Measurements from ENCODE around the gene GNAO1. TPM values are rescaled to one million over a fixed set of nuclear protein-coding genes. Genes with fewer than 3 reads are reported as not detected.
A peak's percentile ranks its signal among the peaks of the same experiment; 100 is the strongest.

The GNAO1 gene
- total RNA-seq, 1 donor from 2014 or later = 0.53 TPM

- DNase-seq (ENCODE audit: low spot score in 2 of 2) = no peak
- H3K36me3 ChIP-seq = no peaks in the 10 kb centered on the region
- intact Hi-C loops (cut with DNase I) = no loop called here
Measured at GRCh38 chr16:56314244-56314850, 123.1 kb downstream of the GNAO1 start.

DNA sequence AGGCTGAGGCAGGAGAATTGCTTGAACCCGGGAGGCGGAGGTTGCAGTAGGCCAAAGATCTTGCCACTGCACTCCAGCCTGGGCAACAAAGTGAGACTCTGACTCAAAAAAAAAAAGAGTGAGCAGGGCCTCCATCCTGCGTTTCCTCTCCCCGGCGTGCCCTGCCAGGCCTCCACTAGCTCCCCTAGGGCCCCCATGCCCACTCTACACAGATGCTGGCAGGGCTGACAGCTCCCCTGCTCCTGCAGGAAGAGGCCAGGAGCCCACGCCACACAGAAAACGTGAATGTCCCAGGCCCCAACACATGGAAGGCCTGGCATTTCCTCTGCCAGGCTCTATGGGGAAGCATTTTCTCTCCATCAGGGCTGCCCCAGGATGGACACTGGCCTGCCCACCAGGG lies 124.7 kb downstream of the GNAO1 start:
- Histone ChIP-seq H3K4me3 (no peak overlapping the region), H3K9me3 (no peaks in the 10 kb centered on the region), H3K4me1 (peaks cover 0 to 4% of the 10 kb centered on the region in 2 donors), H3K27me3 (no peaks in the 10 kb centered on the region), H3K27ac (no peak overlapping the region), H3K36me3 (no peaks in the 10 kb centered on the region)
- TF ChIP-seq CTCF (IDR thresholded peaks at IDR 0.05) = no peak
- no peak for DNase-seq (ENCODE audit: low spot score in 2 of 2)
- intact Hi-C loops (cut with DNase I) = loop anchor here (5.0 kb wide), 1 partner anchor 604 kb away; no protein-coding TSS in a partner anchor

More at GRCh38 chr16:56314244-56314850, 123.1 kb downstream of the GNAO1 start:
- Histone ChIP-seq H3K9me3 (no peaks in the 10 kb centered on the region), H3K27me3 (no peaks in the 10 kb centered on the region), H3K27ac (no peak overlapping the region), H3K4me1 (peaks cover 0 to 4% of the 10 kb centered on the region in 2 donors), H3K4me3 (no peak overlapping the region)
- no peak for TF ChIP-seq CTCF (IDR thresholded peaks at IDR 0.05)

DNA sequence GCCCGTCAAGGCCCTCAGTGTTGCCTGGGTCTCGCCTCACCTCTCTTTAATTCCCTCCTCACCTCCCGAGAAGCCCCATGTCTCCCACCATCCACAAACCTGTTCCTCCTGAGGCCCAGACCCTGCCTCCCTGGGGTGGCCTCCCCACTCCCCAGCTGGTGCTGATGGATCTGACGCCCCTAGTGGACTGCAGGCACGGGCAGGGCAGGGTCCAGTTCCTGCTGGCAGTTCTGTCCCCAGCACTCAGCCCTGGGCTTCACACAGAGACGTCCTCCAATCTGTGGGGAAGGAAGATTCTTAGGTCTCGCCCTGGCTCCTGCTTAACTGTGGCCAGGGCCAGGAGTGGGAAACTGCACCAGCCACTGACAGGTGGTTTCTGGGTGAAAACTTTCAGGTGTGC lies 125.3 kb downstream of the GNAO1 start:
- Histone ChIP-seq H3K27me3 (no peaks in the 10 kb centered on the region), H3K36me3 (no peaks in the 10 kb centered on the region), H3K4me3 (no peak overlapping the region), H3K9me3 (no peaks in the 10 kb centered on the region), H3K4me1 (peaks cover 0 to 4% of the 10 kb centered on the region in 2 donors), H3K27ac (no peak overlapping the region)
- DNase-seq (ENCODE audit: low spot score in 2 of 2) = no peak
- intact Hi-C loops (cut with DNase I) = loop anchor here (5.0 kb wide), 1 partner anchor 604 kb away; no protein-coding TSS in a partner anchor
- no peak for TF ChIP-seq CTCF (IDR thresholded peaks at IDR 0.05)

DNA sequence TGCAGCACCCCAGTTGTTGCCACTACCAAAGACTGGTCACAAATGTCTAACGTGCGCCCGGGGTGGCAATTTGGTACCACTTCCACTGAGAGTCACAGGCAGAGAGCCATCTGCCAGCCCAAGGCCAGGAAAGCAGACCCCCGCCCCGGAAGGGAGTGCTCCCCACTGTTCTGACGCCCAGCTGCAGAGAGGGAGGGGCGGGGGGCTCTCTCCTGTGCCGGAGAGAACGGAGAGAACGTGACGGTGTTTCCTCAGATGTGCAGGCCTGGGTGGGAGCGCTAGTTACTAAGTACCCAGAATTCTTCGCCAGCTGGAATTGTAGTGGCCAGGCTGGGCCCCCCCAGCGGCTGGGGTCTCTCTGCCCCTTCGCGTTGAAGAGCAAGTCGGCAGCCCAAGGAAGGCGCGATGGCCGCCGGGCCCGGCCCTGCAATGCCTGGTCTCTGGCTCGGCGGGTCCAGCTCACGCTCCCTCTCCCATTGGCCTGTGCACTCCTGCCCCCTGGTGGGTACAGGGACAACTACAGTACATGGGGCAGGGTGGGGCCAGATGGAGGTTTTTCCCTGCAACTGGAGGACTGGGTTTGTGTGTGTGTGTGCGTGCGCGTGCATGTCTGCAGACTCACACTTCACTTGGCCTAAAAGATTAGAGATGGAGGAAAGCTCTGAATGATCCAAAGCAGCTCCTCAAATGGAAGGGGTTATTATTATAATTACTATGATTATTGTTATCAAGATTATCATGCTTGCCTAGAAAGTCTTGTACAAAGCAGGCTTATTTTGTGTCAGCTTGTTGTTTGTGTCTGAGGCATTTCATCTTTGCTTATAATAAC lies 126.9 kb downstream of the GNAO1 start:
- peak overlapping the region; percentile 45 to 53 for H3K4me3 ChIP-seq

DNA sequence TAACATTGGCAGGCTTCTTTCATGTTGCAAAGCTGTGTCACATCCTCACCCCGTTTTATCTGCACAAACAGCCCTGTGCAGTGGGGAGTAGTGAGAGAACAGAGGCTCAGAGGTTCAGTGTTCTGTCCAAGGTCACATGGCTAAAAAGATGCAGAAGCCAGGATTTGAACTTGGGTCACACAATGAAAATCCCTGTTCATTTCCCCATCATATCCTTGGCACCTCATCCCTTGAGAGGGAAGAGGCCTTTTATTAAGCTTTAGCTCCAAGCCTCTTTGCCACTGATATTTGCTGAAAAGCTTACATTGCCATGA lies 127.5 kb downstream of the GNAO1 start:
- DNase-seq (ENCODE audit: low spot score in 2 of 2) = no peak
- H3K36me3 ChIP-seq = no peaks in the 10 kb centered on the region
- H3K4me3 ChIP-seq = no peak overlapping the region
- no peaks in the 10 kb centered on the region for H3K27me3 ChIP-seq
- intact Hi-C loops (cut with DNase I) = loop anchor here (1.0 to 5.0 kb wide), 3 partner anchors 278 to 606 kb away; no protein-coding TSS in a partner anchor
- no peak overlapping the region for H3K27ac ChIP-seq
- no peaks in the 10 kb centered on the region for H3K9me3 ChIP-seq
- peaks cover 0 to 4% of the 10 kb centered on the region in 2 donors for H3K4me1 ChIP-seq
- TF ChIP-seq CTCF (IDR thresholded peaks at IDR 0.05) = no peak

More for the DNA sequence above, 126.9 kb downstream of the GNAO1 start:
- no peaks in the 10 kb centered on the region for H3K36me3 ChIP-seq
- DNase-seq (ENCODE audit: low spot score in 2 of 2) = peak; percentile 37 to 88
- peaks cover 0 to 4% of the 10 kb centered on the region in 2 donors for H3K4me1 ChIP-seq
- peak; percentile 93 to 97 (median 95) for TF ChIP-seq CTCF (IDR thresholded peaks at IDR 0.05)
- H3K27me3 ChIP-seq = no peaks in the 10 kb centered on the region
- H3K27ac ChIP-seq = no peak overlapping the region
- H3K9me3 ChIP-seq = no peaks in the 10 kb centered on the region
- intact Hi-C loops (cut with DNase I) = loop anchor here (1.0 to 5.0 kb wide), 3 partner anchors 277 to 606 kb away; no protein-coding TSS in a partner anchor
